Keratinocyte (primary cell): Measurements from ENCODE around the gene ALDH9A1. TPM values are rescaled to one million over a fixed set of nuclear protein-coding genes. Genes with fewer than 3 reads are reported as not detected.

ENCODE experiments used
- DNase-seq: peaks from one replicate; pipeline ENCODE4 v3.0.0-alpha.2; 2011; ENCODE audit warnings: low read depth, missing footprints, low spot score
- FAIRE-seq: peaks from 2 replicates; lab custom pipeline; 2011; peaks lifted over from hg19 to GRCh38; lab: Jason Lieb, UNC
- H2AFZ ChIP-seq: 2 replicates; pipeline ENCODE4 v1.6.0; 2012; ENCODE audit warnings: low read length, control low read depth, inconsistent platforms; ENCODE audit not compliant: control insufficient read depth
- H3K27ac ChIP-seq: 2 replicates; pipeline ENCODE4 v1.5.1; 2011; ENCODE audit warnings: low read length; ENCODE audit not compliant: control insufficient read depth, insufficient read depth
- H3K27me3 ChIP-seq: 3 replicates; pipeline ENCODE4 v1.6.0; 2011; ENCODE audit warnings: low read length; ENCODE audit not compliant: control insufficient read depth, insufficient read depth; ENCODE audit errors: extremely low read depth
- H3K36me3 ChIP-seq, 2 experiments: 2 replicates in 1 of 2; 3 replicates in 1 of 2; pipeline ENCODE4 v1.5.1; 2011; ENCODE audit warnings: low read length in 2 of 2, mild to moderate bottlenecking in 1 of 2; ENCODE audit not compliant: control insufficient read depth in 2 of 2, insufficient read depth in 2 of 2; ENCODE audit errors: extremely low read depth in 1 of 2
- H3K4me1 ChIP-seq: 3 replicates; pipeline ENCODE4 v1.5.1; 2011; ENCODE audit warnings: low read length; ENCODE audit not compliant: control insufficient read depth, insufficient read depth; ENCODE audit errors: extremely low read depth
- H3K4me2 ChIP-seq: 3 replicates; pipeline ENCODE4 v1.6.0; 2011; ENCODE audit warnings: low read depth, low read length; ENCODE audit not compliant: control insufficient read depth, insufficient read depth; ENCODE audit errors: extremely low read depth
- H3K4me3 ChIP-seq, 3 experiments: fragments of 200-600 bp in 1 of 3; sonication (generic) in 1 of 3; 2 replicates in 2 of 3; 3 replicates in 1 of 3; pipeline ENCODE4 v1.5.1; 2011 to 2016; ENCODE audit warnings: low read length in 3 of 3, mild to moderate bottlenecking in 3 of 3, control low read depth in 2 of 3, inconsistent platforms in 1 of 3, low read depth in 1 of 3, mixed read lengths in 1 of 3, mixed run types in 1 of 3, moderate library complexity in 1 of 3; ENCODE audit not compliant: control insufficient read depth in 2 of 3, insufficient read depth in 2 of 3; ENCODE audit errors: extremely low read depth in 1 of 3
- H3K79me2 ChIP-seq: 2 replicates; pipeline ENCODE4 v1.6.0; 2012; ENCODE audit warnings: low read length; ENCODE audit not compliant: control insufficient read depth, insufficient read depth
- H3K9ac ChIP-seq: 3 replicates; pipeline ENCODE4 v1.6.0; 2011; ENCODE audit warnings: low read length; ENCODE audit not compliant: control insufficient read depth, insufficient read depth; ENCODE audit errors: extremely low read depth
- H3K9me1 ChIP-seq: 3 replicates; pipeline ENCODE4 v1.6.0; 2011; ENCODE audit warnings: low read length; ENCODE audit not compliant: control insufficient read depth, insufficient read depth; ENCODE audit errors: extremely low read depth
- H3K9me3 ChIP-seq: 2 replicates; pipeline ENCODE4 v1.5.1; 2012; ENCODE audit warnings: low read depth, low read length; ENCODE audit not compliant: control insufficient read depth
- H4K20me1 ChIP-seq: 3 replicates; pipeline ENCODE4 v1.6.0; 2011; ENCODE audit warnings: low read length; ENCODE audit not compliant: control insufficient read depth, insufficient read depth; ENCODE audit errors: extremely low read depth
- EZH2 ChIP-seq: IDR thresholded peaks from one replicate; pipeline ENCODE4 v1.6.1; 2012; ENCODE audit warnings: inconsistent platforms, mild to moderate bottlenecking, low read length, moderate library complexity
- dilution Hi-C: fragments of 300-500 bp; cut with MboI; formaldehyde crosslinking; loops from one replicate; pipeline ENCODE4 v1.7.0; 2020; ENCODE audit warnings: low sequenced_read_pairs; ENCODE audit not compliant: extremely low pct_ligation_motif_present
- polyA plus RNA-seq, 5 experiments: library from polyadenylated mRNA; depleted of rRNA in 3 of 5; stranded (reverse) in 3 of 5; stranded (forward) in 1 of 5; unstranded in 1 of 5; fragments of >200 nt; gene quantifications; 1 replicate in 1 of 5; 2 replicates in 3 of 5; 3 replicates in 1 of 5; pipeline versions ENCODE4 v1.2.1 to v1.2.3, GENCODE V29; 2011 to 2012; ENCODE audit warnings: missing spikeins in 2 of 5, low read depth in 1 of 5, low replicate concordance in 1 of 5
- TF ChIP-seq, protein P1 (sequence below), 3 experiments: IDR thresholded peaks in 1 of 3; conservative IDR thresholded peaks in 1 of 3; optimal IDR thresholded peaks in 1 of 3; 2 replicates in 2 of 3; 3 replicates in 1 of 3; pipeline versions ENCODE3 to v1.5.1; 2011; ENCODE audit warnings: low read length in 3 of 3, mild to moderate bottlenecking in 3 of 3, moderate library complexity in 2 of 3, control low read depth in 1 of 3, inconsistent platforms in 1 of 3; ENCODE audit not compliant: insufficient read depth in 2 of 3; ENCODE audit errors: extremely low read depth in 1 of 3

ALDH9A1 gene
- polyA plus RNA-seq, 1 donor (not counting 4 experiments of a cell fraction or from before 2014, with no cell fraction given) = 77.4 TPM

GRCh38 chr1:165668184-165668583 lies 30.2 kb downstream of the ALDH9A1 start:
- Histone ChIP-seq H3K4me2 (no peak overlapping the region), H3K27ac (no peak overlapping the region), H3K9ac (no peak overlapping the region), H3K9me1 (no peaks in the 10 kb centered on the region), H3K4me1 (no peaks in the 10 kb centered on the region), H4K20me1 (no peaks in the 10 kb centered on the region), H3K9me3 (no peaks in the 10 kb centered on the region), H3K27me3 (no peaks in the 10 kb centered on the region), H2AFZ (no peak overlapping the region), H3K79me2 (no peaks in the 10 kb centered on the region), H3K36me3 (peaks cover 17 to 24% of the 10 kb centered on the region in 2 experiments), H3K4me3 (no peak overlapping the region)
- dilution Hi-C loops = no loop called here
- no peak for DNase-seq
- no peak for FAIRE-seq
- TF ChIP-seq EZH2 = no peak
- TF ChIP-seq, protein P1, sequence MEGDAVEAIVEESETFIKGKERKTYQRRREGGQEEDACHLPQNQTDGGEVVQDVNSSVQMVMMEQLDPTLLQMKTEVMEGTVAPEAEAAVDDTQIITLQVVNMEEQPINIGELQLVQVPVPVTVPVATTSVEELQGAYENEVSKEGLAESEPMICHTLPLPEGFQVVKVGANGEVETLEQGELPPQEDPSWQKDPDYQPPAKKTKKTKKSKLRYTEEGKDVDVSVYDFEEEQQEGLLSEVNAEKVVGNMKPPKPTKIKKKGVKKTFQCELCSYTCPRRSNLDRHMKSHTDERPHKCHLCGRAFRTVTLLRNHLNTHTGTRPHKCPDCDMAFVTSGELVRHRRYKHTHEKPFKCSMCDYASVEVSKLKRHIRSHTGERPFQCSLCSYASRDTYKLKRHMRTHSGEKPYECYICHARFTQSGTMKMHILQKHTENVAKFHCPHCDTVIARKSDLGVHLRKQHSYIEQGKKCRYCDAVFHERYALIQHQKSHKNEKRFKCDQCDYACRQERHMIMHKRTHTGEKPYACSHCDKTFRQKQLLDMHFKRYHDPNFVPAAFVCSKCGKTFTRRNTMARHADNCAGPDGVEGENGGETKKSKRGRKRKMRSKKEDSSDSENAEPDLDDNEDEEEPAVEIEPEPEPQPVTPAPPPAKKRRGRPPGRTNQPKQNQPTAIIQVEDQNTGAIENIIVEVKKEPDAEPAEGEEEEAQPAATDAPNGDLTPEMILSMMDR (optimal IDR thresholded peaks at IDR 0.05 in 1 of 3, IDR thresholded peaks at IDR 0.05 in 1 of 3, conservative IDR thresholded peaks at IDR 0.05 in 1 of 3; ENCODE audit: extremely low read depth in 1 of 3, insufficient read depth in 2 of 3, low read length in 3 of 3) = no peak

GRCh38 chr1:165666152-165666825 lies 32.1 kb downstream of the ALDH9A1 start:
- no peak overlapping the region for H2AFZ ChIP-seq
- H3K36me3 ChIP-seq = peaks cover 20 to 33% of the 10 kb centered on the region in 2 experiments
- H3K4me3 ChIP-seq = no peak overlapping the region
- H3K9me3 ChIP-seq = no peaks in the 10 kb centered on the region
- H3K4me2 ChIP-seq = no peak overlapping the region
- no peaks in the 10 kb centered on the region for H3K4me1 ChIP-seq
- no peaks in the 10 kb centered on the region for H3K79me2 ChIP-seq
- TF ChIP-seq EZH2 = no peak
- TF ChIP-seq, protein P1 (optimal IDR thresholded peaks at IDR 0.05 in 1 of 3, IDR thresholded peaks at IDR 0.05 in 1 of 3, conservative IDR thresholded peaks at IDR 0.05 in 1 of 3; ENCODE audit: extremely low read depth in 1 of 3, insufficient read depth in 2 of 3, low read length in 3 of 3) = no peak
- dilution Hi-C loops = no loop called here
- no peak for DNase-seq
- no peaks in the 10 kb centered on the region for H4K20me1 ChIP-seq
- H3K9me1 ChIP-seq = no peaks in the 10 kb centered on the region
- no peaks in the 10 kb centered on the region for H3K27me3 ChIP-seq
- FAIRE-seq = no peak
- H3K27ac ChIP-seq = no peak overlapping the region
- H3K9ac ChIP-seq = no peak overlapping the region
